Stomach (tissue), 4 donors: ENCODE data around the gene DAND5.

Experiments
- EP300 ChIP-seq: sonication (generic); formaldehyde crosslinking; IDR thresholded peaks from one replicate; pipeline ENCODE4 v1.6.1; 2017; ENCODE audit warnings: antibody characterized with exemption
- POLR2A ChIP-seq, 4 donors: fragments of 450-650 bp; IDR thresholded peaks; one replicate each; pipeline ENCODE4 v1.6.1; 2016; ENCODE audit warnings: antibody characterized with exemption in 4 of 4, control low read depth in 2 of 4, mild to moderate bottlenecking in 1 of 4, moderate library complexity in 1 of 4
- TF ChIP-seq, protein P1 (sequence below), 7 experiments: fragments of 450-650 bp in 4 of 7; fragments of 200-600 bp in 3 of 7; sonication (generic) in 3 of 7; IDR thresholded peaks; one replicate each; pipeline ENCODE4 v1.5.1; 2016 to 2019; ENCODE audit warnings: antibody characterized with exemption in 7 of 7, control low read depth in 2 of 7, mild to moderate bottlenecking in 1 of 7

DNA sequence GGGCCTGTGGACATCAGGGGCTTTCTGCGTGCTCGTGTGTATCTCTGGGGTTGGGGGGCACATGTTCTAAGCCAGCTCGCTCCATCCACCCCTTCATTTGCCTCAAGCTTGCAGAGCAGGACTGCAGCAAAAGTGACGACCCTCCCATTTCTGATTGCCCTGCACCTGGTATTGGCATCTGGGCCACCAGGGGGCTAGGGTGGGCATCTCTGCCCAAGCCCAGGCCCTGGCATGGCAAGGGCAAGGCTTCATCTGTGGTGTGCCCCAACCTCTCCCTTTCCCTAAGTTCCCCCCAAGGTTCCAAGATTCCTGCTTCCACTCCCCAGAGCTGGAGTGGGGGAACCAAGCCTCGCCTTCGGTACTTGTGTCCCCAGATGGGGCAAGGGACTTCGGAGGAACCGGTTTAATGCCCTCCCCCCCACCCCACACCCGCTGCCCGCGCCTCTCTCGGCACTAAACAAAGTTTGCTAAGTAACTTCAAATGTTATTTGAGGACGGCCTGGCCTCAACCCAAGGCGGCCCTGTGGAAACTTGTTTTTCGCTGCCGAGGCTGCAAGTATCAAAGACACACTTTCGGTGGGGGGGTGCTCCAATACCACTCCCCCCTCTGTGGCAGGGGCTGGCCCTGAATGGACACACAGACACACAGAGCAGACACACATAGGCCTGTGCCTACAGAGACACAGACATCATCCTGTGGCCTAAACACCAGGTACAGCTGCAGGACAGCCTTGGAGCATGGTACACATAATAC is 38.1 kb downstream of the DAND5 start:
- TF ChIP-seq, protein P1, sequence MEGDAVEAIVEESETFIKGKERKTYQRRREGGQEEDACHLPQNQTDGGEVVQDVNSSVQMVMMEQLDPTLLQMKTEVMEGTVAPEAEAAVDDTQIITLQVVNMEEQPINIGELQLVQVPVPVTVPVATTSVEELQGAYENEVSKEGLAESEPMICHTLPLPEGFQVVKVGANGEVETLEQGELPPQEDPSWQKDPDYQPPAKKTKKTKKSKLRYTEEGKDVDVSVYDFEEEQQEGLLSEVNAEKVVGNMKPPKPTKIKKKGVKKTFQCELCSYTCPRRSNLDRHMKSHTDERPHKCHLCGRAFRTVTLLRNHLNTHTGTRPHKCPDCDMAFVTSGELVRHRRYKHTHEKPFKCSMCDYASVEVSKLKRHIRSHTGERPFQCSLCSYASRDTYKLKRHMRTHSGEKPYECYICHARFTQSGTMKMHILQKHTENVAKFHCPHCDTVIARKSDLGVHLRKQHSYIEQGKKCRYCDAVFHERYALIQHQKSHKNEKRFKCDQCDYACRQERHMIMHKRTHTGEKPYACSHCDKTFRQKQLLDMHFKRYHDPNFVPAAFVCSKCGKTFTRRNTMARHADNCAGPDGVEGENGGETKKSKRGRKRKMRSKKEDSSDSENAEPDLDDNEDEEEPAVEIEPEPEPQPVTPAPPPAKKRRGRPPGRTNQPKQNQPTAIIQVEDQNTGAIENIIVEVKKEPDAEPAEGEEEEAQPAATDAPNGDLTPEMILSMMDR (IDR thresholded peaks at IDR 0.05), result no peak
- TF ChIP-seq POLR2A (IDR thresholded peaks at IDR 0.05), result no peak
- TF ChIP-seq EP300, result no peak
